PC-9 (cell line): ENCODE results near the gene ZNF211. TPM values are rescaled to one million over a fixed set of nuclear protein-coding genes. Genes with fewer than 3 reads are reported as not detected.

Experiments
- BruUV-seq: library from RNA; stranded (reverse); fragments of 400-500 nt; replicated peaks from 2 replicates; lab custom pipeline; 2021; lab: Mats Ljungman, UMichigan
- CTCF ChIA-PET: fragments of 300-600 bp; sonication (Branson Sonifier 250); formaldehyde crosslinking; loops from one replicate; lab custom pipeline; 2022; ENCODE audit warnings: antibody characterized with exemption; lab: Charles Lee
- POLR2A ChIA-PET: fragments of 300-600 bp; sonication (Branson Sonifier 250); formaldehyde crosslinking; loops from one replicate; lab custom pipeline; 2022; ENCODE audit warnings: antibody characterized with exemption; ENCODE audit not compliant: unreplicated experiment; lab: Charles Lee
- DNase-seq, 2 experiments: peaks; one replicate each; pipeline versions ENCODE4 v3.0.0 to v3.0.0-alpha.2; 2015 to 2022; ENCODE audit warnings: mixed read lengths in 1 of 2
- H2AFZ ChIP-seq: fragments of 200-600 bp; sonication (generic); 2 replicates; pipeline ENCODE4 v1.8.1; 2017; ENCODE audit warnings: antibody characterized with exemption
- H3F3A ChIP-seq: fragments of 200-600 bp; sonication (generic); 2 replicates; pipeline ENCODE4 v1.8.1; 2017; ENCODE audit warnings: antibody characterized with exemption, mild to moderate bottlenecking, low read depth; ENCODE audit not compliant: insufficient read depth
- H3K27ac ChIP-seq: fragments of 200-600 bp; sonication (generic); 2 replicates; pipeline ENCODE4 v1.6.1; 2016; ENCODE audit warnings: mixed run types
- H3K27me3 ChIP-seq: fragments of 200-600 bp; sonication (generic); 2 replicates; pipeline ENCODE4 v1.6.1; 2016; ENCODE audit warnings: low read depth, mixed run types; ENCODE audit not compliant: insufficient read depth
- H3K36me3 ChIP-seq: fragments of 200-600 bp; sonication (generic); 2 replicates; pipeline ENCODE4 v1.6.1; 2016; ENCODE audit warnings: low read depth, mixed run types
- H3K4me1 ChIP-seq: fragments of 200-600 bp; sonication (generic); replicated peaks from 2 replicates; pipeline ENCODE4 v1.6.1; 2016; ENCODE audit warnings: mixed run types; ENCODE audit not compliant: insufficient read depth
- H3K4me2 ChIP-seq: fragments of 200-600 bp; sonication (generic); 2 replicates; pipeline ENCODE4 v1.6.1; 2017; ENCODE audit warnings: mixed run types
- H3K4me3 ChIP-seq: fragments of 200-600 bp; sonication (generic); 2 replicates; pipeline ENCODE4 v1.6.1; 2016; ENCODE audit warnings: mixed run types
- H3K79me2 ChIP-seq: fragments of 200-600 bp; sonication (generic); 2 replicates; pipeline ENCODE4 v1.6.1; 2017; ENCODE audit warnings: low read depth, mixed run types
- H3K9me2 ChIP-seq: fragments of 200-600 bp; sonication (generic); 2 replicates; pipeline ENCODE4 v1.8.1; 2017; ENCODE audit warnings: mild to moderate bottlenecking; ENCODE audit not compliant: insufficient read depth
- H3K9me3 ChIP-seq: fragments of 200-600 bp; sonication (generic); 2 replicates; pipeline ENCODE4 v1.8.1; 2016; ENCODE audit warnings: low read depth; ENCODE audit not compliant: insufficient read depth
- H4K20me1 ChIP-seq: fragments of 200-600 bp; sonication (generic); 2 replicates; pipeline ENCODE4 v1.8.1; 2017; ENCODE audit not compliant: insufficient read depth
- CTCF ChIP-seq: fragments of 200-600 bp; sonication (generic); conservative IDR thresholded peaks from 2 replicates; pipeline ENCODE4 v1.6.1; 2017; ENCODE audit warnings: mixed run types, antibody characterized with exemption, mild to moderate bottlenecking, moderate library complexity
- EZH2 ChIP-seq: fragments of 200-600 bp; sonication (generic); IDR thresholded peaks from 2 replicates; pipeline ENCODE4 v1.8.0; 2017; ENCODE audit warnings: antibody characterized with exemption, low read depth
- intact Hi-C: fragments of 100-400 bp; cut with micrococcal nuclease; formaldehyde crosslinking; loops from one replicate; pipeline ENCODE4 v1.10.0; 2022; ENCODE audit not compliant: unreplicated experiment
- total RNA-seq: library from RNA; stranded (reverse); gene quantifications from 2 replicates; pipeline ENCODE4 v1.2.3, GENCODE V29; 2021

Gene ZNF211
- total RNA-seq, 1 experiment from 2014 or later = 7.9 TPM

DNA sequence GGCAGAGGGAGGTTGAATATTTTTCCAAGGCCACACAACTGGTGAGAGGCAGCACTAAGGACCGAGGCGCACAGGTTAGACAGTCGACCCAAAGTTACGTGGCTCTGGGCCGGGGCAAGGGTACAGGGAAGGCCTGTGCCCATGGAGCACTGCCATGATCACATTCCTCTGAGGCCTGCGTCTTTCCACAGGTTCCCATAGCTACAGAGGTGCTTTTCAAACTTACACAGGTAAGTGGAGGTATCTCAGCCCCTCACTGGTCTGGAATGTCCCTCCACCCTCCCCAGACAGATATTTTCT is 814 bp downstream of the ZNF211 start:
- Histone ChIP-seq H3K27me3 (no peaks in the 10 kb centered on the region), H3K36me3 (peaks cover 25% of the 10 kb centered on the region), H3K79me2 (peaks cover 9% of the 10 kb centered on the region; the same call in 1 of the 2 replicates), H3K4me3 (peak overlapping the region; percentile 74), H3K27ac (no peak overlapping the region), H3K9me3 (peaks cover 21% of the 10 kb centered on the region), H3F3A (no peaks in the 10 kb centered on the region), H4K20me1 (no peaks in the 10 kb centered on the region), H2AFZ (peak overlapping the region; percentile 98), H3K4me1 (peaks cover 7% of the 10 kb centered on the region), H3K4me2 (peak overlapping the region; percentile 91), H3K9me2 (no peaks in the 10 kb centered on the region)
- DNase-seq = no peak
- BruUV-seq = no TSS peak
- ChIA-PET POLR2A (interaction anchor here (0.5 to 0.6 kb wide), 2 partner anchors 283 to 297 kb away, joined by 3 to 15 read pairs; no protein-coding TSS in a partner anchor), CTCF (no interaction called here)
- intact Hi-C loops = loop anchor here (1.0 to 5.0 kb wide), 3 partner anchors 19 to 76 kb away; partner anchors contain the start of genes ZNF134, ZNF550 and ZNF551
- TF ChIP-seq CTCF = no peak
- no peak for TF ChIP-seq EZH2

DNA sequence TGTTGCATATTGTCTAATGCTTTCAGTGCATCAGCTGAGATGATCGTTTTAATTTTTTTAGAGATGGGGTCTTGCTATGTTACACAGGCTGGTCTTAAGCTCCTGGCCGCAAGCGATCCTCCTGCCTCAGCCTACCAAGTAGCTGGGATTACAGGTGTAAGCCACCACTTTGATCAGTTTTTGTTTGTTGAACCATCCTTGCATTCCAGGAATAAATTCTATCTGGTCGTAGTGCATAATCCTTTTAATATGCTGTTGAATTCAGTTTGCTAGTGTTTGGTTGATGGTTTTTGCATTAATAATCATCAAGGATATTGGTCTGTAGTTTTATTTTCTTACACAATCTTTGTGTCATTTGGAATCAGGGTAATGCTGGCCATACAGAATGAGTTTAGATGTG is 4.4 kb downstream of the ZNF211 start:
- H2AFZ ChIP-seq = no peak overlapping the region
- H3K36me3 ChIP-seq = peaks cover 57% of the 10 kb centered on the region
- peaks cover 7% of the 10 kb centered on the region for H3K4me1 ChIP-seq
- ChIA-PET POLR2A (no interaction called here), CTCF (no interaction called here)
- H3K9me3 ChIP-seq = peaks cover 44% of the 10 kb centered on the region
- intact Hi-C loops = no loop called here
- no TSS peak for BruUV-seq
- no peak for DNase-seq
- TF ChIP-seq CTCF (no peak), EZH2 (no peak)
- no peaks in the 10 kb centered on the region for H3F3A ChIP-seq
- H4K20me1 ChIP-seq = no peaks in the 10 kb centered on the region
- H3K79me2 ChIP-seq = peaks cover 9% of the 10 kb centered on the region; the same call in 1 of the 2 replicates
- H3K4me2 ChIP-seq = no peak overlapping the region
- no peak overlapping the region for H3K27ac ChIP-seq
- no peak overlapping the region for H3K4me3 ChIP-seq
- no peaks in the 10 kb centered on the region for H3K9me2 ChIP-seq
- H3K27me3 ChIP-seq = no peaks in the 10 kb centered on the region

- intact Hi-C loops = no loop called here
- no peak for TF ChIP-seq EZH2
- no peak for TF ChIP-seq CTCF
- ChIA-PET CTCF (no interaction called here), POLR2A (no interaction called here)
- H3K27me3 ChIP-seq = no peaks in the 10 kb centered on the region
- H3K4me2 ChIP-seq = no peak overlapping the region
- peaks cover 54% of the 10 kb centered on the region for H3K36me3 ChIP-seq
- no peaks in the 10 kb centered on the region for H3K9me2 ChIP-seq
- peak overlapping the region; percentile 13; the same call in 1 of the 2 replicates for H3K4me3 ChIP-seq
- peaks cover 40% of the 10 kb centered on the region for H3K9me3 ChIP-seq
- no peaks in the 10 kb centered on the region for H3K79me2 ChIP-seq
- no TSS peak for BruUV-seq
- H2AFZ ChIP-seq = no peak overlapping the region
- H3K27ac ChIP-seq = no peak overlapping the region
- H3K4me1 ChIP-seq = no peaks in the 10 kb centered on the region
- DNase-seq = no peak
- H4K20me1 ChIP-seq = no peaks in the 10 kb centered on the region
- no peaks in the 10 kb centered on the region for H3F3A ChIP-seq
Observed at GRCh38 chr19:57641715-57642234, 8.8 kb downstream of the ZNF211 start.
